ENCODE data around the gene TNFAIP3. TPM values are rescaled to one million over a fixed set of nuclear protein-coding genes. Genes with fewer than 3 reads are reported as not detected.
"Not testable (repeated sequence)": the region's sequence is repeated elsewhere in the genome, so short reads cannot be mapped to it uniquely, and the experiment has no call there.

Gene TNFAIP3
- total RNA-seq, 1 donor from 2014 or later = 1.8 TPM

DNA sequence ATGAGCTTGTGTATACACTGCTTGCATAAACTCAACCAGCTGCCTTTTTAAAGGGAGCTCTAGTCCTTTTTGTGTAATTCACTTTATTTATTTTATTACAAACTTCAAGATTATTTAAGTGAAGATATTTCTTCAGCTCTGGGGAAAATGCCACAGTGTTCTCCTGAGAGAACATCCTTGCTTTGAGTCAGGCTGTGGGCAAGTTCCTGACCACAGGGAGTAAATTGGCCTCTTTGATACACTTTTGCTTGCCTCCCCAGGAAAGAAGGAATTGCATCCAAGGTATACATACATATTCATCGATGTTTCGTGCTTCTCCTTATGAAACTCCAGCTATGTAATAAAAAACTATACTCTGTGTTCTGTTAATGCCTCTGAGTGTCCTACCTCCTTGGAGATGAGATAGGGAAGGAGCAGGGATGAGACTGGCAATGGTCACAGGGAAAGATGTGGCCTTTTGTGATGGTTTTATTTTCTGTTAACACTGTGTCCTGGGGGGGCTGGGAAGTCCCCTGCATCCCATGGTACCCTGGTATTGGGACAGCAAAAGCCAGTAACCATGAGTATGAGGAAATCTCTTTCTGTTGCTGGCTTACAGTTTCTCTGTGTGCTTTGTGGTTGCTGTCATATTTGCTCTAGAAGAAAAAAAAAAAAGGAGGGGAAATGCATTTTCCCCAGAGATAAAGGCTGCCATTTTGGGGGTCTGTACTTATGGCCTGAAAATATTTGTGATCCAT, 15.3 kb downstream of the TNFAIP3 start:
- no peak overlapping the region for H3K27ac Mint-ChIP-seq
- H3K36me3 Mint-ChIP-seq = no peaks in the 10 kb centered on the region

GRCh38 chr6:137883400-137884148, 16.5 kb downstream of the TNFAIP3 start:
- no peaks in the 10 kb centered on the region for H3K27me3 ChIP-seq
- H2AFZ ChIP-seq (replicated peaks) = no peak overlapping the region
- peaks cover 6% of the 10 kb centered on the region for H4K20me1 ChIP-seq (ENCODE audit: low read depth)
- H3K27me3 Mint-ChIP-seq (ENCODE audit: insufficient read depth, low read depth) = peaks cover 5% of the 10 kb centered on the region
- H3K4me1 Mint-ChIP-seq = peaks cover 11% of the 10 kb centered on the region
- no peak overlapping the region for H3K4me3 Mint-ChIP-seq
- no peaks in the 10 kb centered on the region for H3K9me3 ChIP-seq (ENCODE audit: low read depth)
- H3K79me2 ChIP-seq (ENCODE audit: low read depth) = no peaks in the 10 kb centered on the region
- peaks cover 11% of the 10 kb centered on the region for H3K4me1 ChIP-seq
- no peaks in the 10 kb centered on the region for H3K36me3 Mint-ChIP-seq
- H3K36me3 ChIP-seq = no peaks in the 10 kb centered on the region
- H3K9me3 Mint-ChIP-seq = peaks cover 13% of the 10 kb centered on the region
- no peak overlapping the region for H3K9ac ChIP-seq
- no peak overlapping the region for H3K27ac ChIP-seq
- no peak for TF ChIP-seq EZH2phosphoT487 (IDR thresholded peaks at IDR 0.05)
- TF ChIP-seq CTCF (IDR thresholded peaks at IDR 0.05) = no peak
- no peak overlapping the region for H3K27ac Mint-ChIP-seq
- H3K4me2 ChIP-seq = no peak overlapping the region
- H3F3A ChIP-seq (ENCODE audit: low read depth) = no peaks in the 10 kb centered on the region
- no peak for DNase-seq (ENCODE audit: low spot score)
- no peak overlapping the region for H3K4me3 ChIP-seq

More for the DNA sequence above, 15.3 kb downstream of the TNFAIP3 start:
- H4K20me1 ChIP-seq (ENCODE audit: low read depth) = peaks cover 6% of the 10 kb centered on the region
- TF ChIP-seq EZH2phosphoT487 (IDR thresholded peaks at IDR 0.05) (no peak), CTCF (IDR thresholded peaks at IDR 0.05) (no peak), EZH2 (IDR thresholded peaks at IDR 0.05) (no peak)
- H3K36me3 ChIP-seq = no peaks in the 10 kb centered on the region
- H2AFZ ChIP-seq (replicated peaks) = no peak overlapping the region
- no peak overlapping the region for H3K4me3 ChIP-seq
- H3K27me3 ChIP-seq = no peaks in the 10 kb centered on the region
- no peaks in the 10 kb centered on the region for H3K79me2 ChIP-seq (ENCODE audit: low read depth)
- Mint-ChIP-seq H3K4me1 (peaks cover 15% of the 10 kb centered on the region), H3K27me3 (ENCODE audit: insufficient read depth, low read depth) (peaks cover 6% of the 10 kb centered on the region), H3K4me3 (no peak overlapping the region), H3K9me3 (peaks cover 11% of the 10 kb centered on the region)
- peaks cover 11% of the 10 kb centered on the region for H3K4me1 ChIP-seq
- H3K27ac ChIP-seq = no peak overlapping the region
- no peaks in the 10 kb centered on the region for H3K9me3 ChIP-seq (ENCODE audit: low read depth)
- H3F3A ChIP-seq (ENCODE audit: low read depth) = no peaks in the 10 kb centered on the region
- no peak overlapping the region for H3K4me2 ChIP-seq
- H3K9ac ChIP-seq = no peak overlapping the region
- DNase-seq (ENCODE audit: low spot score) = no peak

- Histone ChIP-seq H3K27me3 (no peaks in the 10 kb centered on the region), H3K9ac (no peak overlapping the region), H3K36me3 (no peaks in the 10 kb centered on the region), H3K4me1 (peaks cover 3% of the 10 kb centered on the region), H3K9me3 (ENCODE audit: low read depth) (no peaks in the 10 kb centered on the region), H3K27ac (no peak overlapping the region), H3K79me2 (ENCODE audit: low read depth) (no peaks in the 10 kb centered on the region), H3F3A (ENCODE audit: low read depth) (no peaks in the 10 kb centered on the region), H2AFZ (replicated peaks) (no peak overlapping the region), H4K20me1 (ENCODE audit: low read depth) (peaks cover 3% of the 10 kb centered on the region), H3K4me3 (no peak overlapping the region), H3K4me2 (no peak overlapping the region)
- H3K27me3 Mint-ChIP-seq (ENCODE audit: insufficient read depth, low read depth) = no peaks in the 10 kb centered on the region
- TF ChIP-seq CTCF (IDR thresholded peaks at IDR 0.05) = no peak
- no peak for TF ChIP-seq EZH2phosphoT487 (IDR thresholded peaks at IDR 0.05)
- TF ChIP-seq EZH2 (IDR thresholded peaks at IDR 0.05) = no peak
- DNase-seq (ENCODE audit: low spot score) = no peak
- no peak overlapping the region for H3K4me3 Mint-ChIP-seq
- peaks cover 14% of the 10 kb centered on the region for H3K9me3 Mint-ChIP-seq
- H3K36me3 Mint-ChIP-seq = no peaks in the 10 kb centered on the region
- no peak overlapping the region for H3K27ac Mint-ChIP-seq
- peaks cover 4% of the 10 kb centered on the region for H3K4me1 Mint-ChIP-seq
Measured at GRCh38 chr6:137884149-137884909, 17.3 kb downstream of the TNFAIP3 start.

DNA sequence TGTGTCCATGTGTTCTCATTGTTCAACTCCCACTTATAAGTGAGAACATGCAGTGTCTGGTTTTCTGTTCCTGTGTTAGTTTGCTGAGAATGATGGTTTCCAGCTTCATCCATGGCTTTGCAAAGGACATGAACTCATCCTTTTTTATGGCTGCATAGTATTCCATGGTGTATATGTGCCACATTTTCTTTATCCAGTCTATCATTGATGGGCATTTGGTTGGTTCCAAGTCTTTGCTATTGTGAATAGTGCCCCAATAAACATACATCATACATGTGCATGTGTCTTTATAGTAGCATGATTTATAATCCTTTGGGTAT, 17.8 kb downstream of the TNFAIP3 start:
- H3K27me3 ChIP-seq; H3F3A ChIP-seq (ENCODE audit: low read depth); DNase-seq (ENCODE audit: low spot score); H3K4me3 ChIP-seq; H3K9ac ChIP-seq; H3K79me2 ChIP-seq (ENCODE audit: low read depth); H3K27ac ChIP-seq; H3K4me3 Mint-ChIP-seq; H3K4me1 Mint-ChIP-seq; H3K9me3 ChIP-seq (ENCODE audit: low read depth); H3K36me3 Mint-ChIP-seq; H3K4me1 ChIP-seq; H3K36me3 ChIP-seq; H4K20me1 ChIP-seq (ENCODE audit: low read depth); H3K27me3 Mint-ChIP-seq (ENCODE audit: insufficient read depth, low read depth); H3K27ac Mint-ChIP-seq; H2AFZ ChIP-seq (replicated peaks); H3K4me2 ChIP-seq: not testable (repeated sequence)
- peaks cover 15% of the 10 kb centered on the region for H3K9me3 Mint-ChIP-seq

- not testable (repeated sequence) for H3K4me3 ChIP-seq; H3K27ac ChIP-seq; H3K9me3 ChIP-seq (ENCODE audit: low read depth); DNase-seq (ENCODE audit: low spot score); H3K4me3 Mint-ChIP-seq; H4K20me1 ChIP-seq (ENCODE audit: low read depth); H3K4me1 Mint-ChIP-seq; H3K36me3 Mint-ChIP-seq; H3K4me2 ChIP-seq; H3K27ac Mint-ChIP-seq; H2AFZ ChIP-seq (replicated peaks); H3K9ac ChIP-seq; H3K27me3 Mint-ChIP-seq (ENCODE audit: insufficient read depth, low read depth); H3F3A ChIP-seq (ENCODE audit: low read depth); H3K36me3 ChIP-seq; H3K79me2 ChIP-seq (ENCODE audit: low read depth); H3K27me3 ChIP-seq; H3K4me1 ChIP-seq
- H3K9me3 Mint-ChIP-seq = peaks cover 17% of the 10 kb centered on the region
Measured at GRCh38 chr6:137886226-137886625, 19.2 kb downstream of the TNFAIP3 start.
